PFSK-1 (cell line): ENCODE results near the gene SCNN1B.

Experiments used
- FOXP2 ChIP-seq: optimal IDR thresholded peaks from 2 replicates; pipeline ENCODE3; 2011; ENCODE audit warnings: borderline replicate concordance, control low read depth, inconsistent platforms; ENCODE audit not compliant: insufficient read depth; ENCODE audit errors: extremely low read length, extremely low read depth
- POLR2AphosphoS5 ChIP-seq: IDR thresholded peaks from 2 replicates; pipeline ENCODE4 v1.6.1; 2012; ENCODE audit warnings: low read depth, mild to moderate bottlenecking, control low read depth, low read length, moderate library complexity
- REST ChIP-seq, 2 experiments: IDR thresholded peaks; 2 replicates each; pipeline versions ENCODE4 v1.6.1 to v1.8.0; 2011 to 2012; ENCODE audit warnings: low read depth in 2 of 2, low read length in 2 of 2, control low read depth in 1 of 2, inconsistent platforms in 1 of 2, mild to moderate bottlenecking in 1 of 2, moderate library complexity in 1 of 2; ENCODE audit not compliant: insufficient read depth in 1 of 2
- SIN3A ChIP-seq: IDR thresholded peaks from 2 replicates; pipeline ENCODE4 v1.6.1; 2012; ENCODE audit warnings: mild to moderate bottlenecking, low read length, moderate library complexity, borderline replicate concordance; ENCODE audit not compliant: insufficient read depth
- TAF1 ChIP-seq: IDR thresholded peaks from 2 replicates; pipeline ENCODE4 v1.6.1; 2012; ENCODE audit warnings: low read length, control low read depth, borderline replicate concordance; ENCODE audit not compliant: insufficient read depth

SCNN1B gene

GRCh38 chr16:23362460-23363317, 60.6 kb downstream of the SCNN1B start:
- TF ChIP-seq POLR2AphosphoS5: no peak
- TF ChIP-seq TAF1: no peak
- no peak for TF ChIP-seq SIN3A
- no peak for TF ChIP-seq REST (IDR thresholded peaks at IDR 0.05; ENCODE audit: insufficient read depth in 1 of 2, low read depth in 2 of 2, low read length in 2 of 2)
- TF ChIP-seq FOXP2: no peak

- no peak for TF ChIP-seq TAF1
- no peak for TF ChIP-seq REST (IDR thresholded peaks at IDR 0.05; ENCODE audit: insufficient read depth in 1 of 2, low read depth in 2 of 2, low read length in 2 of 2)
- no peak for TF ChIP-seq SIN3A
- TF ChIP-seq FOXP2: no peak
- TF ChIP-seq POLR2AphosphoS5: no peak
These were observed 63.6 kb downstream of the SCNN1B start for GRCh38 chr16:23365602-23366240.

- TF ChIP-seq SIN3A (no peak), REST (IDR thresholded peaks at IDR 0.05; ENCODE audit: insufficient read depth in 1 of 2, low read depth in 2 of 2, low read length in 2 of 2) (no peak), TAF1 (no peak), POLR2AphosphoS5 (no peak), FOXP2 (no peak)
These were observed 65.5 kb downstream of the SCNN1B start for GRCh38 chr16:23367564-23367963.

GRCh38 chr16:23367988-23368387, 65.9 kb downstream of the SCNN1B start:
- no peak for TF ChIP-seq SIN3A
- TF ChIP-seq FOXP2: no peak
- TF ChIP-seq REST (IDR thresholded peaks at IDR 0.05; ENCODE audit: insufficient read depth in 1 of 2, low read depth in 2 of 2, low read length in 2 of 2): no peak
- no peak for TF ChIP-seq TAF1
- no peak for TF ChIP-seq POLR2AphosphoS5
